Left lung (tissue), 10 donors: Measurements from ENCODE around the gene TAT. TPM values are rescaled to one million over a fixed set of nuclear protein-coding genes. Genes with fewer than 3 reads are reported as not detected.
A peak's percentile ranks its signal among the peaks of the same experiment; 100 is the strongest.

Experiments
- ATAC-seq: fragments of 200-7000 bp; cut with Tn5 transposase; one replicate; pipeline ENCODE4 v1.9.1; 2020; ENCODE audit warnings: moderate library complexity
- DNase-seq, 4 donors: peaks; one replicate each; pipeline ENCODE4 v3.0.0-alpha.2; 2013 to 2020
- H3K27ac ChIP-seq, 2 donors: fragments of 200-600 bp; sonication (generic) in 1 of 2; one replicate each; pipeline versions ENCODE4 v1.5.0 to v1.8.0; 2020 to 2021
- H3K27me3 ChIP-seq, 2 donors: fragments of 200-600 bp; sonication (generic) in 1 of 2; one replicate each; pipeline versions ENCODE4 v1.5.0 to v1.8.0; 2020 to 2021
- H3K36me3 ChIP-seq, 2 donors: fragments of 200-600 bp; sonication (generic) in 1 of 2; one replicate each; pipeline versions ENCODE4 v1.5.0 to v1.8.0; 2020 to 2021
- H3K4me1 ChIP-seq, 2 donors: fragments of 200-600 bp; one replicate each; pipeline ENCODE4 v1.8.0; 2021
- H3K4me3 ChIP-seq, 2 donors: fragments of 200-600 bp; sonication (generic) in 1 of 2; one replicate each; pipeline versions ENCODE4 v1.5.0 to v1.8.0; 2020 to 2021; ENCODE audit warnings: mild to moderate bottlenecking in 1 of 2
- H3K9me3 ChIP-seq, 2 donors: fragments of 200-600 bp; sonication (generic) in 1 of 2; one replicate each; pipeline versions ENCODE4 v1.5.0 to v1.8.0; 2020 to 2021
- intact Hi-C, 2 donors: fragments of 100-400 bp; cut with DNase I; formaldehyde crosslinking; loops; one replicate each; pipeline versions ENCODE4 v1.11.2 to v1.14.2; 2022
- polyA plus RNA-seq, 6 donors: library from polyadenylated mRNA; unstranded; fragments of 120-200 nt; gene quantifications; one replicate each; pipeline ENCODE4 v1.2.1, GENCODE V29; 2013; ENCODE audit not compliant: insufficient read length in 6 of 6
- total RNA-seq, 2 donors: library from RNA; stranded (reverse); fragmentation: NEBNext Ultra II Directional; extraction: Animal tissue kit (Norgen Biotek cat#: 25700); gene quantifications; one replicate each; pipeline ENCODE4 v1.2.1, GENCODE V29; 2021
- TF ChIP-seq, protein P1 (sequence below), 2 donors: fragments of 200-600 bp; sonication (generic) in 1 of 2; IDR thresholded peaks; one replicate each; pipeline versions ENCODE4 v1.5.0 to v1.8.0; 2021; ENCODE audit warnings: antibody characterized with exemption in 2 of 2
- donor health status: DM: no; HTN: yes; CAD: no.
- donor health status: DM: no; HTN: no; CAD: no.

Gene TAT
- total and polyA plus RNA-seq, 8 donors: 0.14 to 0.21 (median 0.16) TPM; not detected in 2

DNA sequence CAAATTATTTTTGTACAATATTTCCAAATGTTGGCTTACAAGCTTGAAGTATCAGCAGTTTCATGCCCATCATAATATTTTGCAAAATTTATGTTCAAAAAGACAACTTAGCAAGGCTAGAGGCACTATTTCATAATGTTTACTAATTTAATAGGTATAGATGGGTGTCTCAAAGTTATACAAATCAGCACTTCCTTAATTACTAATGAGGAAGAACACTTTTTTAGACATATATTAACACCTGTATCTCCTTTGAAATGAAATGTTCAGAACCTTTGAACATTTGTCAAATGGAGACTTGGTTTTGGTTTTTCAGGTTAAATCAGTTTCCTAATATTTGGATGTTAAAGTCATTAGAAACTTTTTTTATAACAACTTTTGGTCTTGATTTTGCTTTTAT lies 2.2 kb downstream of the TAT start:
- intact Hi-C loops: no loop called here
- Histone ChIP-seq H3K27me3 (no peaks in the 10 kb centered on the region), H3K4me1 (no peaks in the 10 kb centered on the region), H3K9me3 (no peaks in the 10 kb centered on the region), H3K36me3 (no peaks in the 10 kb centered on the region), H3K4me3 (no peak overlapping the region), H3K27ac (no peak overlapping the region)
- ATAC-seq: no peak
- no peak for DNase-seq
- TF ChIP-seq, protein P1, sequence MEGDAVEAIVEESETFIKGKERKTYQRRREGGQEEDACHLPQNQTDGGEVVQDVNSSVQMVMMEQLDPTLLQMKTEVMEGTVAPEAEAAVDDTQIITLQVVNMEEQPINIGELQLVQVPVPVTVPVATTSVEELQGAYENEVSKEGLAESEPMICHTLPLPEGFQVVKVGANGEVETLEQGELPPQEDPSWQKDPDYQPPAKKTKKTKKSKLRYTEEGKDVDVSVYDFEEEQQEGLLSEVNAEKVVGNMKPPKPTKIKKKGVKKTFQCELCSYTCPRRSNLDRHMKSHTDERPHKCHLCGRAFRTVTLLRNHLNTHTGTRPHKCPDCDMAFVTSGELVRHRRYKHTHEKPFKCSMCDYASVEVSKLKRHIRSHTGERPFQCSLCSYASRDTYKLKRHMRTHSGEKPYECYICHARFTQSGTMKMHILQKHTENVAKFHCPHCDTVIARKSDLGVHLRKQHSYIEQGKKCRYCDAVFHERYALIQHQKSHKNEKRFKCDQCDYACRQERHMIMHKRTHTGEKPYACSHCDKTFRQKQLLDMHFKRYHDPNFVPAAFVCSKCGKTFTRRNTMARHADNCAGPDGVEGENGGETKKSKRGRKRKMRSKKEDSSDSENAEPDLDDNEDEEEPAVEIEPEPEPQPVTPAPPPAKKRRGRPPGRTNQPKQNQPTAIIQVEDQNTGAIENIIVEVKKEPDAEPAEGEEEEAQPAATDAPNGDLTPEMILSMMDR (IDR thresholded peaks at IDR 0.05): no peak

DNA sequence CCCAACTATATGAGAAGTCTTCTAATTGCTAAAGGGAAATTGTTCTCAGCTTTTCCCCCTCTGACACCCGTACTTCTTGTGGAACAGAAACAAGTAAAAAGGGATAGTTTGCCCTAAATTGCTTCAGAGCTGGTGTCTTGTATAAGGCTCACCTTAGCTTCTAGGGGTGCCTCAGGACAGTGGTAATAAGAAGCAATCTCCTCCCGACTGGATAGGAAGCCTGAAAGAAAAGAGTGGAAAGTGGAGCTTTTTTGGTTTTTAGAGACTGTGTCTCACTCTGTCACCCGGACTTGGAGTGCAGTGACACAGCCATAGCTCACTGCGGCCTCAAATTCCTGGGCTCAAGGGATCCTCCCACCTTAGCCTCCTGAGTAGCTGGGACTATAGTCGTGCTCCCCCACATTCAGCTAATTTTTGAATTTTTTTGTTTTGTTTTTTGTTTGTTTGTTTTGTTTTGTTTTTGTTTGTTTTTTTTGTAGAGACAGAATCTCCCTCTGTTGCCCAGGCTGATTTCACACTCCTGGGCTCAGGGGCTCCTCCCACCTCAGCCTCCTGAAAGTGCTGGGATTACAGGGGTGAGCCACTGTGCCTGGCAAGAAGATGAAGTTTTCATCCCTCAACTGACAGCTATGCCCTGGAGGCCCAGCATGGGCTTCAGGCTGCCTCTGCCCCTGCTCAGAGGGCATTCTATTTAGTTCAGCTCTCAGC lies 3.4 kb downstream of the TAT start:
- intact Hi-C loops: no loop called here
- Histone ChIP-seq H3K27me3 (no peaks in the 10 kb centered on the region), H3K4me3 (no peak overlapping the region), H3K27ac (no peak overlapping the region), H3K4me1 (no peaks in the 10 kb centered on the region), H3K36me3 (no peaks in the 10 kb centered on the region), H3K9me3 (no peaks in the 10 kb centered on the region)
- DNase-seq: no peak
- TF ChIP-seq, protein P1 (IDR thresholded peaks at IDR 0.05): no peak
- ATAC-seq: no peak

DNA sequence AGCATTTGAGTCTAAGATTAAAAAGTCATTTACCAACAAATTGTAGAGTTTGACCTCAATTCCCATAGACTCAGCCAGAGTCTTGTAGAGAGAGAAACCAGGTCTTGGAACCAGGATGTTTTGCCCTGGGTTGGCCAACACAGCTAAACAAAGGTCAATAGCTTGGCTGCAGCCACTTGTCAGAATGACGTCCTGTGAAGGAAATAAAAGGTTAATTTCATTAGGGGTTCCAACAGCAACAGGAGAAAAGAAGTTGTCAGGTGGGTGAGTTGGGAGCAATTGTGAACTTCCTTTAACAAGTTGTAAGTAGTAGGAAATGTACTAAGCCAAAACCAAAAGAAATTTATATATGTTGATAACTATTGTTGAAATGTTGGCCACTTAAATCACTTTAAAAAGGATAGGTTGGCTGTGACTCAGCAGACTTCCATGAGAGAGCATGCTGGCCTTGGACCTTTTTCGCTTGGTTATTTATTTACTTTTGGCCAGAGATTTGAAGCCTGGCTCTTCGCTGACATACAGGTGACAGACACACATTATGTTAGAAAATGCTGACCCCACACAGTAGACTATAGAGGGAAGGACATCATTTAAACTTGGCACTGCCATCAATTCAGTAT lies 4.3 kb downstream of the TAT start:
- H3K4me1 ChIP-seq: no peaks in the 10 kb centered on the region
- H3K27ac ChIP-seq: no peak overlapping the region
- no peak for DNase-seq
- H3K36me3 ChIP-seq: no peaks in the 10 kb centered on the region
- intact Hi-C loops: no loop called here
- no peaks in the 10 kb centered on the region for H3K27me3 ChIP-seq
- TF ChIP-seq, protein P1 (IDR thresholded peaks at IDR 0.05): no peak
- H3K9me3 ChIP-seq: no peaks in the 10 kb centered on the region
- peak; percentile 76 for ATAC-seq
- H3K4me3 ChIP-seq: no peak overlapping the region

DNA sequence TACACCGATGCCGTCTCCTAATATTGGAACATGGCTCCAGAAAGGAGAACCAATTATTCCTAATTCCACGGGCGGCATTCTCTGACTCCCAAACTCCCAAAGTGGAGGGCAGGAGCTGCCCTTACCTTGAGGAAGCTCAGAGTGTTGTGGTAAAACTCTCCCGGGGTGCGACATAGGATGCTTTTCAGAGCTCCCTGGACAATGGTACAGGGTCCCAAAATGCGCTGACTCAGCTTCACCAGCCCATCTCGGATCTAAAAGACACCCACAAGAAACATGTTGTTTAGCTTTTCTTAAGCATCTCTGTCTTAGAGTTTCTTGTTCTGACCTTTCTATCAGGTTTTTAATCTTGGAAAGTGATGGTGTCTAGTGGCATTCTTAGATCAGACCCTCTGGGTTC lies 6.7 kb downstream of the TAT start:
- Histone ChIP-seq H3K27me3 (no peaks in the 10 kb centered on the region), H3K4me1 (peaks cover 0 to 14% of the 10 kb centered on the region in 2 donors), H3K27ac (no peak overlapping the region), H3K4me3 (no peak overlapping the region), H3K36me3 (no peaks in the 10 kb centered on the region), H3K9me3 (no peaks in the 10 kb centered on the region)
- DNase-seq (no peak), ATAC-seq (no peak)
- TF ChIP-seq, protein P1 (IDR thresholded peaks at IDR 0.05): no peak
- intact Hi-C loops: no loop called here

DNA sequence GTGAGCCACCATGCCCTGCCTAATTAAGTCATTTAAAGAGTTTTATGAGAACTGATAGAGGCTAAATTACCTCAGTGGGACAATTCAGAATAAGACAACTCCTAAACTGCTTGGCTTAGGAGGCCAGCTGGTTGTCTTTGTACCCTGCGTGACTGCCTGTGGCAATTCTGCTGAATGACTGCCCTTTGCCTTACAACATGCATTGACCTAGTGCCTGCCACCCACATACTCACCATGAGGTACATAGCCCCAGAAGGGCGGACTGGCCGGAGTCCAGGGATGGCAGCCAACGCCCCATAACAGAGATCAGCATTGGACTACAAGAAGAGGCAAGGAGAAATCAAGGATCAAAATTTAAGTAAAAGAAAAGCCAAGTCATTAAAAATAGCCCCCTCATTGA lies 7.3 kb downstream of the TAT start:
- ATAC-seq (no peak), DNase-seq (no peak)
- TF ChIP-seq, protein P1 (IDR thresholded peaks at IDR 0.05): no peak
- H3K36me3 ChIP-seq: no peaks in the 10 kb centered on the region
- peaks cover 0 to 14% of the 10 kb centered on the region in 2 donors for H3K4me1 ChIP-seq
- H3K4me3 ChIP-seq: no peak overlapping the region
- intact Hi-C loops: no loop called here
- H3K27me3 ChIP-seq: no peaks in the 10 kb centered on the region
- H3K9me3 ChIP-seq: no peaks in the 10 kb centered on the region
- no peak overlapping the region for H3K27ac ChIP-seq
